Stomach (tissue), 4 donors: ENCODE data around the gene SPSB3.

Source experiments
- CTCF ChIP-seq, 7 experiments: fragments of 450-650 bp in 4 of 7; fragments of 200-600 bp in 3 of 7; sonication (generic) in 3 of 7; IDR thresholded peaks; one replicate each; pipeline ENCODE4 v1.5.1; 2016 to 2019; ENCODE audit warnings: antibody characterized with exemption in 7 of 7, control low read depth in 2 of 7, mild to moderate bottlenecking in 1 of 7
- POLR2A ChIP-seq, 4 donors: fragments of 450-650 bp; IDR thresholded peaks; one replicate each; pipeline ENCODE4 v1.6.1; 2016; ENCODE audit warnings: antibody characterized with exemption in 4 of 4, control low read depth in 2 of 4, mild to moderate bottlenecking in 1 of 4, moderate library complexity in 1 of 4

DNA sequence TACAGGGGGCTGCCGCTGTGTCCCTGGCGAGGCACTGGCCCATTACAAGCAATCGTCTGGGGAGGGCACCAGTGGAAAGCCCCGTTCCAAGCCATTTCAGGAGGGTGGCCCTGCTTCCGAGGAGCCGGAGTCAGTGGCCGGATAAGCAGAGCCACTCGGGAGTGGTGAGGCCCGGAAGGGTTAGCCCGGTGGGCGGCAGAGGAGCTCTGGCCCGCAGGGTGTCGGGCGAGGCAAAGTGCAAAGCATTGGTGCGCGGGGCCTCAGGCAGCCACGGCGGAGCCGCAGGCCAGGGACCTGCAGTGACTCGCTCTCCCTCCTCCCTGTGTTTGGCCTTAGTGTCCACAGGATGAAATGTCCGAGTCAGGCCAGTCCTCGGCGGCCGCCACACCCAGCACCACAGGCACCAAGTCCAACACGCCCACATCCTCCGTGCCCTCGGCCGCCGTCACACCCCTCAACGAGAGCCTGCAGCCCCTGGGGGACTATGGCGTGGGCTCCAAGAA lies 35.6 kb downstream of the SPSB3 start:
- TF ChIP-seq POLR2A (IDR thresholded peaks at IDR 0.05) (no peak), CTCF (IDR thresholded peaks at IDR 0.05) (no peak)
